NB4 (cell line): ENCODE results near the gene RABGEF1.
"Not testable (repeated sequence)": the region's sequence is repeated elsewhere in the genome, so short reads cannot be mapped to it uniquely, and the experiment has no call there.

Source experiments
- CTCF ChIP-seq: IDR thresholded peaks from one replicate; pipeline ENCODE4 v1.5.1; 2012; ENCODE audit warnings: low read depth, low read length
- POLR2A ChIP-seq: IDR thresholded peaks from 2 replicates; pipeline ENCODE4 v1.6.1; 2011; ENCODE audit warnings: mild to moderate bottlenecking; ENCODE audit not compliant: insufficient read length; ENCODE audit errors: extremely low read depth

DNA sequence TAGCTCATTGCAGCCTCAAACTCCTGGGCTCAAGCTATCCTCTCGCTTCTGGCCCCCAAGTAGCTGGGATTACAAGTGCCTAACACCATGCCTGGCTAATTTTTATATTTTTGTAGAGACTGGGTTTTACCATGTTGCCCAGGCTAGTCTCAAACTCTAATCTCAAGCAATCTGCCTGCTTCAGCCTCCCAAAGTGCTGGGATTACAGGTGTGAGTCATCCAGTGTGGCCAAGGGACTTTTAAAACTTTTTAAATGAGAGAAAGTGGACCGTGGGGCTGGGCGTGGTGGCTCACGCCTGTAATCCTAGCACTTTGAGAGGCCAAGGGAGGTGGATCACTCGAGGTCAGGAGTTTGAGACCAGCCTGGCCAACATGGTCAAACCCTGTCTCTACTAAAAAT lies 44.4 kb upstream of the RABGEF1 start:
- not testable (repeated sequence) for TF ChIP-seq CTCF, POLR2A
